Body of pancreas (tissue), 4 donors: ENCODE data around the gene KANK3.

Experiments used
- CTCF ChIP-seq, 7 experiments: fragments of 450-650 bp in 4 of 7; fragments of 200-600 bp in 3 of 7; sonication (generic) in 3 of 7; IDR thresholded peaks; one replicate each; pipeline ENCODE4 v1.5.1; 2016 to 2019; ENCODE audit warnings: antibody characterized with exemption in 7 of 7
- POLR2A ChIP-seq, 3 donors: fragments of 450-650 bp; IDR thresholded peaks; one replicate each; pipeline ENCODE4 v1.6.1; 2016; ENCODE audit warnings: antibody characterized with exemption in 3 of 3, mild to moderate bottlenecking in 2 of 3

GRCh38 chr19:8323781-8324185 lies 19.3 kb downstream of the KANK3 start:
- TF ChIP-seq CTCF (IDR thresholded peaks at IDR 0.05) = no peak
- TF ChIP-seq POLR2A (IDR thresholded peaks at IDR 0.05) = no peak
